ENCODE data around the gene MTR.

MTR gene

DNA sequence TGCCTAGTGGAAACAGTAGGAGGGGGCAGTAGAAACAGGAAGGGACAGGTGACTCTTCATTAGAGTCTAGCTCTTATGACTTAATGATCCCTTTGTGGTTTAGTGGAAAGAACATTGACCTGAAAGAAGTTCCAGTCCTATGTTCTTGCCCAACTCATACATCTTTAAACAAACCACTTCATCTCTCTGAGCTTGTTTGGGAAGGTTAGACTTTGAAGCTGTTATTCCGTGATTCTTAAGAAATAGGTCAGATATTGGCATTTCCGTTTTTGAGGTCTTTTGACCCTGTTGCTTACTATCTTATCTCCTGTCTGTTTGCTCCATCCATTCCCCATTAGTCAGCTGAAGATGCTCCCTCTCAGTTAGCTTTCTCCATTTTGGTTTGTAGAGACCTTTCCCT lies 38.5 kb downstream of the MTR start:
- no peaks in the 10 kb centered on the region for H3K79me2 ChIP-seq (ENCODE audit: low read length)
- H3K36me3 ChIP-seq (replicated peaks; ENCODE audit: low read depth, low read length) = peaks cover 64% of the 10 kb centered on the region
- H3K27ac ChIP-seq (ENCODE audit: low read length) = no peak overlapping the region
- H3K9me3 ChIP-seq (ENCODE audit: insufficient read depth, low read length) = no peaks in the 10 kb centered on the region
- no peak overlapping the region for H3K9ac ChIP-seq (ENCODE audit: low read length)
- no peak overlapping the region for H3K4me3 ChIP-seq (ENCODE audit: low read length)
- no peaks in the 10 kb centered on the region for H4K20me1 ChIP-seq (ENCODE audit: insufficient read depth, low read length)
- no peak overlapping the region for H3K4me2 ChIP-seq (ENCODE audit: low read length)
- H3K4me1 ChIP-seq (ENCODE audit: low read length) = no peaks in the 10 kb centered on the region
- no peak overlapping the region for H2AFZ ChIP-seq (ENCODE audit: low read depth, low read length)
- no peaks in the 10 kb centered on the region for H3K27me3 ChIP-seq (ENCODE audit: low read depth, low read length)
- TF ChIP-seq, protein P1, sequence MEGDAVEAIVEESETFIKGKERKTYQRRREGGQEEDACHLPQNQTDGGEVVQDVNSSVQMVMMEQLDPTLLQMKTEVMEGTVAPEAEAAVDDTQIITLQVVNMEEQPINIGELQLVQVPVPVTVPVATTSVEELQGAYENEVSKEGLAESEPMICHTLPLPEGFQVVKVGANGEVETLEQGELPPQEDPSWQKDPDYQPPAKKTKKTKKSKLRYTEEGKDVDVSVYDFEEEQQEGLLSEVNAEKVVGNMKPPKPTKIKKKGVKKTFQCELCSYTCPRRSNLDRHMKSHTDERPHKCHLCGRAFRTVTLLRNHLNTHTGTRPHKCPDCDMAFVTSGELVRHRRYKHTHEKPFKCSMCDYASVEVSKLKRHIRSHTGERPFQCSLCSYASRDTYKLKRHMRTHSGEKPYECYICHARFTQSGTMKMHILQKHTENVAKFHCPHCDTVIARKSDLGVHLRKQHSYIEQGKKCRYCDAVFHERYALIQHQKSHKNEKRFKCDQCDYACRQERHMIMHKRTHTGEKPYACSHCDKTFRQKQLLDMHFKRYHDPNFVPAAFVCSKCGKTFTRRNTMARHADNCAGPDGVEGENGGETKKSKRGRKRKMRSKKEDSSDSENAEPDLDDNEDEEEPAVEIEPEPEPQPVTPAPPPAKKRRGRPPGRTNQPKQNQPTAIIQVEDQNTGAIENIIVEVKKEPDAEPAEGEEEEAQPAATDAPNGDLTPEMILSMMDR (IDR thresholded peaks at IDR 0.05; ENCODE audit: low read depth, low read length) = no peak
- TF ChIP-seq EZH2phosphoT487 (IDR thresholded peaks at IDR 0.05; ENCODE audit: low read depth) = no peak

DNA sequence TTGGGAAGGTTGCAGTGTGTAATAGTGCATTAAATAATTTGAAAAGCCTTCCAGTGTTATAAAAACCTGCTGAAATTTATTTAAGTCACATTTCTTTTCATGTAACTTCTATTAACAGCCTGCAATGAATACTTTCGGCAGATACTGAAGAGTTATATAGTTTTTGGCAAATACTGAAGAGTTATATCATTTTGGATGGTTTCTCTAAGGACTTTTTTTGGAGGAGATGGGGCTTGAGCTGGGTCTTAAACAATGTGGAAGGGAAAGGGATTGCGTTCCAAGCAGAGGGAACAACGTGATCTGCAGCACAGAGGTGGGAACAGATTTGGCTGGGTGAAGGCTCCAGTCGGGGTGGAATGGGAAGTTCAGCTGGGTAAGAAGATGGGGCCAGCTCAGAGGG lies 39.8 kb downstream of the MTR start:
- Histone ChIP-seq H3K9ac (ENCODE audit: low read length) (no peak overlapping the region), H2AFZ (ENCODE audit: low read depth, low read length) (no peak overlapping the region), H3K36me3 (replicated peaks; ENCODE audit: low read depth, low read length) (peaks cover 66% of the 10 kb centered on the region), H3K4me3 (ENCODE audit: low read length) (no peak overlapping the region), H3K27me3 (ENCODE audit: low read depth, low read length) (no peaks in the 10 kb centered on the region), H3K9me3 (ENCODE audit: insufficient read depth, low read length) (no peaks in the 10 kb centered on the region), H4K20me1 (ENCODE audit: insufficient read depth, low read length) (no peaks in the 10 kb centered on the region), H3K79me2 (ENCODE audit: low read length) (no peaks in the 10 kb centered on the region), H3K4me2 (ENCODE audit: low read length) (no peak overlapping the region), H3K27ac (ENCODE audit: low read length) (no peak overlapping the region), H3K4me1 (ENCODE audit: low read length) (no peaks in the 10 kb centered on the region)
- no peak for TF ChIP-seq EZH2phosphoT487 (IDR thresholded peaks at IDR 0.05; ENCODE audit: low read depth)
- TF ChIP-seq, protein P1 (IDR thresholded peaks at IDR 0.05; ENCODE audit: low read depth, low read length) = no peak

DNA sequence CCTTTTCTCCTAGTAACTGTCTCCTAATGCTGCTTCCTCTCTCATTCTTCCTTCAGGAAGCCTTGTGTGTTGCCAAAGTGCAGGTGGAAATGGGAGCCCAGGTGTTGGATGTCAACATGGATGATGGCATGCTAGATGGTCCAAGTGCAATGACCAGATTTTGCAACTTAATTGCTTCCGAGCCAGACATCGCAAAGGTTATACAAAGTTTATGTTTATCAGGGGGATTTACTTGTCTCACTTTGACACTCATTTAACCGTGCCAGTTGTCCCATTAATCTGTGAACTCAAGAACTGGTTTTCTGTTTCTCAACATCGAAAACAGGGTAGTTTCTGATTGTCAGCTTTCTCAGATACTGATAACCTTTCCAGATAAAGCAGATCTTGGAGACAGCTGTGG lies 40.4 kb downstream of the MTR start:
- Histone ChIP-seq H4K20me1 (ENCODE audit: insufficient read depth, low read length) (no peaks in the 10 kb centered on the region), H3K79me2 (ENCODE audit: low read length) (no peaks in the 10 kb centered on the region), H3K36me3 (replicated peaks; ENCODE audit: low read depth, low read length) (peaks cover 69% of the 10 kb centered on the region), H3K4me2 (ENCODE audit: low read length) (no peak overlapping the region), H2AFZ (ENCODE audit: low read depth, low read length) (no peak overlapping the region), H3K4me1 (ENCODE audit: low read length) (no peaks in the 10 kb centered on the region), H3K27me3 (ENCODE audit: low read depth, low read length) (no peaks in the 10 kb centered on the region), H3K9me3 (ENCODE audit: insufficient read depth, low read length) (no peaks in the 10 kb centered on the region), H3K9ac (ENCODE audit: low read length) (no peak overlapping the region), H3K4me3 (ENCODE audit: low read length) (no peak overlapping the region), H3K27ac (ENCODE audit: low read length) (no peak overlapping the region)
- no peak for TF ChIP-seq EZH2phosphoT487 (IDR thresholded peaks at IDR 0.05; ENCODE audit: low read depth)
- TF ChIP-seq, protein P1 (IDR thresholded peaks at IDR 0.05; ENCODE audit: low read depth, low read length) = no peak

DNA sequence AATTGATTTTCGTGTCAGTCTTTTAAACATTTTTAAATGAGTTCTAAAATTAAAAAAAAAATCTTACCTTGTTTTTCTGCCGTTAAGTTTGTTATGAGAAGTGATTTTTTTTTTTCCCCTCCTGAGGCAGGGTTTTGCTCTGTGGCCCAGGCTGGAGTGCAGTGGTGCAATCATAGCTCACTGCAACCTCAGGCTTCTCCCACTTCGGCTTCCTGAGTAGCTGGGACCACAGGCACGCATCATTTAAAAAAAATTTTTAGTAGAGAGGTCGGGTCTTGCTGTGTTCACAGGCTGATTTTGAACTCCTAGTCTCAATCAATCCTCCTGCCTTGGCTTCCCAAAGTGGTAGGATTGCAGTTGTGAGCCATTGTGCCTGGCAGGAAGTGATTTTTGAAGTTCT lies 41.1 kb downstream of the MTR start:
- H3K4me3 ChIP-seq (ENCODE audit: low read length) = no peak overlapping the region
- no peaks in the 10 kb centered on the region for H3K27me3 ChIP-seq (ENCODE audit: low read depth, low read length)
- no peaks in the 10 kb centered on the region for H3K9me3 ChIP-seq (ENCODE audit: insufficient read depth, low read length)
- H3K27ac ChIP-seq (ENCODE audit: low read length) = no peak overlapping the region
- H3K4me2 ChIP-seq (ENCODE audit: low read length) = no peak overlapping the region
- TF ChIP-seq EZH2phosphoT487 (IDR thresholded peaks at IDR 0.05; ENCODE audit: low read depth) = no peak
- TF ChIP-seq, protein P1 (IDR thresholded peaks at IDR 0.05; ENCODE audit: low read depth, low read length) = no peak
- no peak overlapping the region for H2AFZ ChIP-seq (ENCODE audit: low read depth, low read length)
- no peaks in the 10 kb centered on the region for H3K4me1 ChIP-seq (ENCODE audit: low read length)
- no peaks in the 10 kb centered on the region for H3K79me2 ChIP-seq (ENCODE audit: low read length)
- H3K36me3 ChIP-seq (replicated peaks; ENCODE audit: low read depth, low read length) = peaks cover 66% of the 10 kb centered on the region
- H4K20me1 ChIP-seq (ENCODE audit: insufficient read depth, low read length) = no peaks in the 10 kb centered on the region
- no peak overlapping the region for H3K9ac ChIP-seq (ENCODE audit: low read length)
